ENCODE results near the gene ELAVL2. TPM values are rescaled to one million over a fixed set of nuclear protein-coding genes. Genes with fewer than 3 reads are reported as not detected.

Gene ELAVL2
- total RNA-seq, 2 experiments from 2014 or later, result not detected

DNA sequence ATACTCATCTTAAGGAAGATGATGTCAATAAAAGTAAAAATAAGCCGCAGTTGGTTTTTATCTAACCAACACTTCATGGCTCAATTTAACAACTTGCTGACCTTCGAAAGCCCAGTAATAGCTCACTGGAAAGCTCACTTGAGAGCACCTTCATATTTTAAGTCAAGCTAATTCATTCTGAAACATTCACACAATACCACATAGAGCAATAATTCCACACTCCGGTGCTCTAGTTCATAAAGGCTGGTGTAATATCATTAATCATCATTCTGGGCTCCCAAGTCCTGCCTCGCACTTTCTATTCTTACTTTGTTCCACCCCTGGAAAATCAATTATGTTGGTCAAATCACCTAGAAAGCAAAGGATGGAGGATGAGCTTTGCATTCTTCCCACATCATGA is 74.4 kb downstream of the ELAVL2 start:
- H3K27me3 ChIP-seq (ENCODE audit: control insufficient read depth in 1 of 2, insufficient read depth in 2 of 2, low read length in 2 of 2), result no peaks in the 10 kb centered on the region
- intact Hi-C loops (cut with DNase I, micrococcal nuclease), result no loop called here
- Mint-ChIP-seq H3K36me3 (ENCODE audit: low read depth) (no peaks in the 10 kb centered on the region), H3K4me3 (no peak overlapping the region), H3K4me1 (ENCODE audit: low read depth) (no peaks in the 10 kb centered on the region), H3K27me3 (no peaks in the 10 kb centered on the region), H3K9me3 (peaks cover 10% of the 10 kb centered on the region), H3K27ac (no peak overlapping the region)
- CTCF ChIA-PET, result no interaction called here
- DNase-seq (no peak), ATAC-seq (ENCODE audit: poor library complexity) (no peak)
- no peaks in the 10 kb centered on the region for H3K9me3 ChIP-seq (ENCODE audit: control insufficient read depth in 1 of 2, insufficient read depth in 1 of 2, low read length in 2 of 2)
- no peak overlapping the region for H3K27ac ChIP-seq (ENCODE audit: low read depth in 1 of 2, low read length in 2 of 2)
- TF ChIP-seq, protein P1, sequence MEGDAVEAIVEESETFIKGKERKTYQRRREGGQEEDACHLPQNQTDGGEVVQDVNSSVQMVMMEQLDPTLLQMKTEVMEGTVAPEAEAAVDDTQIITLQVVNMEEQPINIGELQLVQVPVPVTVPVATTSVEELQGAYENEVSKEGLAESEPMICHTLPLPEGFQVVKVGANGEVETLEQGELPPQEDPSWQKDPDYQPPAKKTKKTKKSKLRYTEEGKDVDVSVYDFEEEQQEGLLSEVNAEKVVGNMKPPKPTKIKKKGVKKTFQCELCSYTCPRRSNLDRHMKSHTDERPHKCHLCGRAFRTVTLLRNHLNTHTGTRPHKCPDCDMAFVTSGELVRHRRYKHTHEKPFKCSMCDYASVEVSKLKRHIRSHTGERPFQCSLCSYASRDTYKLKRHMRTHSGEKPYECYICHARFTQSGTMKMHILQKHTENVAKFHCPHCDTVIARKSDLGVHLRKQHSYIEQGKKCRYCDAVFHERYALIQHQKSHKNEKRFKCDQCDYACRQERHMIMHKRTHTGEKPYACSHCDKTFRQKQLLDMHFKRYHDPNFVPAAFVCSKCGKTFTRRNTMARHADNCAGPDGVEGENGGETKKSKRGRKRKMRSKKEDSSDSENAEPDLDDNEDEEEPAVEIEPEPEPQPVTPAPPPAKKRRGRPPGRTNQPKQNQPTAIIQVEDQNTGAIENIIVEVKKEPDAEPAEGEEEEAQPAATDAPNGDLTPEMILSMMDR (IDR thresholded peaks at IDR 0.05), result no peak
- POLR2A ChIA-PET, result no interaction called here
- H3K4me3 ChIP-seq (ENCODE audit: low read length), result no peak overlapping the region
- no peaks in the 10 kb centered on the region for H3K36me3 ChIP-seq (ENCODE audit: insufficient read depth, low read length)
- H3K4me1 ChIP-seq (ENCODE audit: insufficient read depth, low read length), result no peaks in the 10 kb centered on the region

GRCh38 chr9:23750808-23751207 is 75.2 kb downstream of the ELAVL2 start:
- Histone ChIP-seq H3K27me3 (ENCODE audit: control insufficient read depth in 1 of 2, insufficient read depth in 2 of 2, low read length in 2 of 2) (no peaks in the 10 kb centered on the region), H3K9me3 (ENCODE audit: control insufficient read depth in 1 of 2, insufficient read depth in 1 of 2, low read length in 2 of 2) (no peaks in the 10 kb centered on the region), H3K27ac (ENCODE audit: low read depth in 1 of 2, low read length in 2 of 2) (no peak overlapping the region), H3K4me3 (ENCODE audit: low read length) (no peak overlapping the region), H3K36me3 (ENCODE audit: insufficient read depth, low read length) (no peaks in the 10 kb centered on the region), H3K4me1 (ENCODE audit: insufficient read depth, low read length) (no peaks in the 10 kb centered on the region)
- ChIA-PET CTCF (no interaction called here), POLR2A (no interaction called here)
- intact Hi-C loops (cut with DNase I, micrococcal nuclease), result no loop called here
- no peaks in the 10 kb centered on the region for H3K4me1 Mint-ChIP-seq (ENCODE audit: low read depth)
- peaks cover 11% of the 10 kb centered on the region for H3K9me3 Mint-ChIP-seq
- H3K27ac Mint-ChIP-seq, result no peak overlapping the region
- TF ChIP-seq, protein P1 (IDR thresholded peaks at IDR 0.05), result no peak
- ATAC-seq (ENCODE audit: poor library complexity), result no peak
- H3K36me3 Mint-ChIP-seq (ENCODE audit: low read depth), result no peaks in the 10 kb centered on the region
- no peak overlapping the region for H3K4me3 Mint-ChIP-seq
- DNase-seq, result no peak
- no peaks in the 10 kb centered on the region for H3K27me3 Mint-ChIP-seq

- Histone ChIP-seq H3K4me3 (ENCODE audit: low read length) (no peak overlapping the region), H3K9me3 (ENCODE audit: control insufficient read depth in 1 of 2, insufficient read depth in 1 of 2, low read length in 2 of 2) (no peaks in the 10 kb centered on the region), H3K27ac (ENCODE audit: low read depth in 1 of 2, low read length in 2 of 2) (no peak overlapping the region), H3K36me3 (ENCODE audit: insufficient read depth, low read length) (no peaks in the 10 kb centered on the region), H3K4me1 (ENCODE audit: insufficient read depth, low read length) (no peaks in the 10 kb centered on the region), H3K27me3 (ENCODE audit: control insufficient read depth in 1 of 2, insufficient read depth in 2 of 2, low read length in 2 of 2) (no peaks in the 10 kb centered on the region)
- DNase-seq (no peak), ATAC-seq (ENCODE audit: poor library complexity) (no peak)
- H3K36me3 Mint-ChIP-seq (ENCODE audit: low read depth), result no peaks in the 10 kb centered on the region
- TF ChIP-seq, protein P1 (IDR thresholded peaks at IDR 0.05), result no peak
- H3K4me3 Mint-ChIP-seq, result no peak overlapping the region
- H3K9me3 Mint-ChIP-seq, result peaks cover 9% of the 10 kb centered on the region
- H3K4me1 Mint-ChIP-seq (ENCODE audit: low read depth), result no peaks in the 10 kb centered on the region
- POLR2A ChIA-PET, result no interaction called here
- no peak overlapping the region for H3K27ac Mint-ChIP-seq
- H3K27me3 Mint-ChIP-seq, result no peaks in the 10 kb centered on the region
- intact Hi-C loops (cut with DNase I, micrococcal nuclease), result loop anchor here in 1 of 2 experiments (5.0 kb wide), 1 partner anchor 420 kb away; no protein-coding TSS in a partner anchor
- CTCF ChIA-PET, result no interaction called here
Observed at GRCh38 chr9:23747088-23748075, 78.7 kb downstream of the ELAVL2 start.

All from CD4-positive, alpha-beta T cell (primary cell).